ENCODE results near the gene ADCY7. TPM values are rescaled to one million over a fixed set of nuclear protein-coding genes. Genes with fewer than 3 reads are reported as not detected.
A peak's percentile ranks its signal among the peaks of the same experiment; 100 is the strongest.

Gene ADCY7
- total and polyA plus RNA-seq, 9 donors: 10.2 to 78.9 (median 36.4) TPM

DNA sequence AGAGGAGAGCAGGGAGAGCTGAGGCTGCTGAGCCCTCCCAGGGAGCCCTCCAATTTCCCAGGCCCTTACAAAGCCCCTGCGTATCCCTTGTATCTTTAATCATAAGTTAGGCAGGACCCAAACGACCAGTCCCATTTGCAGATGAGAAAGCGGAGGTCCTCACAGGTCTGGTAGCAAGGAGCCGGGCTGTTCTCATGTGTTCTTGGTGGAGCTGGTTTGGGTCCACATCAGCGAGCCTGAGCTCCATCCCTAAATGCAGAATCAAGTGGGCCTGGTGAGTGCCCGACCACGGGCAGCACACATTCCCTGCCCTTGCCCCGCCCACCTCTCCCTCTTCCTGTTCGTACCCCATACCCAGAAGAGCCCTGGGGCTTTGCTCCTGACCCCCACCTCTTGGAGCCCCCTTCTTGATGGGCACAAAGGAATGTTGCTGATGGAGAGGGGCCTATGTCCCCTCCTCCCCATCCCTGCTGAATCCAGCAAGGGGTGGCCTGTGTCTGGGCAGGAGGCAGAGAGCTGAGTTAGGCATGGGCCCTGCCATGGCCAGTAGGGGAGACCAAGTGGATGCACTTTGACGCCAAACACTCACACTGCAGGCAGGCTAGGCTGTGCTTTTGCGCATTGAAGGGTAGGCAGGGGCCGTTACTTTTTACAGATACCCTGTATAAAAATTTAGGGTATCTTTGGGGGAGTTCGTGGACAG lies 18.3 kb upstream of the ADCY7 start:
- TF ChIP-seq EP300 (IDR thresholded peaks at IDR 0.05) (no peak), POLR2A (IDR thresholded peaks at IDR 0.05) (no peak)
- TF ChIP-seq, protein P1, sequence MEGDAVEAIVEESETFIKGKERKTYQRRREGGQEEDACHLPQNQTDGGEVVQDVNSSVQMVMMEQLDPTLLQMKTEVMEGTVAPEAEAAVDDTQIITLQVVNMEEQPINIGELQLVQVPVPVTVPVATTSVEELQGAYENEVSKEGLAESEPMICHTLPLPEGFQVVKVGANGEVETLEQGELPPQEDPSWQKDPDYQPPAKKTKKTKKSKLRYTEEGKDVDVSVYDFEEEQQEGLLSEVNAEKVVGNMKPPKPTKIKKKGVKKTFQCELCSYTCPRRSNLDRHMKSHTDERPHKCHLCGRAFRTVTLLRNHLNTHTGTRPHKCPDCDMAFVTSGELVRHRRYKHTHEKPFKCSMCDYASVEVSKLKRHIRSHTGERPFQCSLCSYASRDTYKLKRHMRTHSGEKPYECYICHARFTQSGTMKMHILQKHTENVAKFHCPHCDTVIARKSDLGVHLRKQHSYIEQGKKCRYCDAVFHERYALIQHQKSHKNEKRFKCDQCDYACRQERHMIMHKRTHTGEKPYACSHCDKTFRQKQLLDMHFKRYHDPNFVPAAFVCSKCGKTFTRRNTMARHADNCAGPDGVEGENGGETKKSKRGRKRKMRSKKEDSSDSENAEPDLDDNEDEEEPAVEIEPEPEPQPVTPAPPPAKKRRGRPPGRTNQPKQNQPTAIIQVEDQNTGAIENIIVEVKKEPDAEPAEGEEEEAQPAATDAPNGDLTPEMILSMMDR (IDR thresholded peaks at IDR 0.05): no peak
- Histone ChIP-seq H3K4me3 (no peak overlapping the region), H3K9me3 (no peaks in the 10 kb centered on the region), H3K27me3 (no peaks in the 10 kb centered on the region), H3K4me1 (ENCODE audit: insufficient read depth) (peaks cover 14% of the 10 kb centered on the region), H3K27ac (no peak overlapping the region), H3K36me3 (no peaks in the 10 kb centered on the region)
- WGBS, 3 donors: 81 to 93% (median 86%) methylated on average over 13 of the region's 13 CpGs
- DNase-seq: no peak
- intact Hi-C loops (cut with DNase I): loop anchor here in 1 of 4 donors (10.0 kb wide), 1 partner anchor 107 kb away; no protein-coding TSS in a partner anchor

DNA sequence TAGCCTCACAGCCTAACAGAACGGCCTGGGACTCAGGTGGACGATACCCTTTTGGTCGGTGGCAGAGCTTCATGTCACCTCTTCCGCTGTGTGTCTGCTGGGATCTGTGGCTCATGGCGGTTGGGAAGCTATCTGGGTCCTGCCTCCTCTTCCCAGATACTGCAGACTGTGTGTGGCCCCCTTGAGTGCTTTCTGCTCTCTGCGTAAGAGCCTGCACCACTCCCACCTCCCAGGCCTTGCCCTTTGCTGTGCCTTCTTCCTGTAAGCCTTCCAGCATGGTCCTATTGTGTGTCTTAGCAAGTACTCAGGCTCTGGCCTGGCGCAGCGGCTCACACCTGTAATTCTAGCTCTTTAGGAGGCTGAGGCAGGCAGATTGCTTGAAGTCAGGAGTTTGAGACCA lies 17.5 kb upstream of the ADCY7 start:
- 92 to 97% (median 97%) methylated on average over 8 of the region's 8 CpGs for WGBS, 3 donors
- Histone ChIP-seq H3K4me3 (no peak overlapping the region), H3K9me3 (no peaks in the 10 kb centered on the region), H3K27me3 (no peaks in the 10 kb centered on the region), H3K4me1 (ENCODE audit: insufficient read depth) (peaks cover 14% of the 10 kb centered on the region), H3K27ac (no peak overlapping the region), H3K36me3 (no peaks in the 10 kb centered on the region)
- intact Hi-C loops (cut with DNase I): loop anchor here in 1 of 4 donors (10.0 kb wide), 1 partner anchor 106 kb away; no protein-coding TSS in a partner anchor
- no peak for DNase-seq
- TF ChIP-seq EP300 (IDR thresholded peaks at IDR 0.05) (no peak), POLR2A (IDR thresholded peaks at IDR 0.05) (no peak)
- TF ChIP-seq, protein P1 (IDR thresholded peaks at IDR 0.05): no peak

DNA sequence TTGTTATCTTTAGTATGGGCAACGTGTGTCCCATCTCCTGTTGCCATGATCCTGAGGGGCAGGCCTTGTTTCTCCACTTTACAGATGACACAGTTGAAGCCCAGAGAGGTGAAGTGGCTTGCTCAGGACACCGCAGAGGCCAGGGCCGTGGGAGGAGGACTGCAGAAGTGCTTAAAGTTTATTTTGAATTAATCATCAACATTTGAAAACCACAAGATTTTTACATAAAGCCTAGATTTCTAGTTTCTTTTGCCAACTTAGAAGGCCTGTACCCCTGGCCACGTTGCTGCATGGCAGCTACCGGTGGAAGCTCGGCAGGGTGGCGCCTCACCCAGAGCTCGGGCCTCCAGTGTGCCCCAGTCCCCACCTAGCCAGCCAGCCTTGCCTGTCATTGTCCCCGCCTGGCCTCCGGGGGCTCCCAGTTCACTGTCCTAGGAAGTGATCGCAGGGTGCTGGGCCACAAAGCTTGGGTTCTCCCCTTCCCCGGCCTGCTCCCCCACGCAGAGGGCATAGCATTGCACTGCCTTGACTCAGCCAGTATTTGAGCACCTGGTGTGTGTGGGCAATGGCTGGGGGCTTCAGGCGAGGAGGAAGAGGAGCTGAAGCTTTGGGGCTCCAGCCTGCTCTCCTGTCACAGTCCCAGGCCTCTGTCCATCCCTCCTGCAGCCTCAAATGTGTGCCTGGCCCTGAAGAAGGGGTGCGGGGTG lies 14.8 kb upstream of the ADCY7 start:
- 53 to 64% (median 59%) methylated on average over 15 of the region's 15 CpGs for WGBS, 3 donors
- DNase-seq: peak in 1 of 5 donors; percentile 38
- no peaks in the 10 kb centered on the region for H3K36me3 ChIP-seq
- no peaks in the 10 kb centered on the region for H3K27me3 ChIP-seq
- intact Hi-C loops (cut with DNase I): no loop called here
- TF ChIP-seq, protein P1 (IDR thresholded peaks at IDR 0.05): no peak
- no peak for TF ChIP-seq EP300 (IDR thresholded peaks at IDR 0.05)
- no peak for TF ChIP-seq POLR2A (IDR thresholded peaks at IDR 0.05)
- H3K9me3 ChIP-seq: no peaks in the 10 kb centered on the region
- H3K4me3 ChIP-seq: no peak overlapping the region
- H3K27ac ChIP-seq: peak overlapping the region; percentile 6 to 46
- peaks cover 4% of the 10 kb centered on the region for H3K4me1 ChIP-seq (ENCODE audit: insufficient read depth)

DNA sequence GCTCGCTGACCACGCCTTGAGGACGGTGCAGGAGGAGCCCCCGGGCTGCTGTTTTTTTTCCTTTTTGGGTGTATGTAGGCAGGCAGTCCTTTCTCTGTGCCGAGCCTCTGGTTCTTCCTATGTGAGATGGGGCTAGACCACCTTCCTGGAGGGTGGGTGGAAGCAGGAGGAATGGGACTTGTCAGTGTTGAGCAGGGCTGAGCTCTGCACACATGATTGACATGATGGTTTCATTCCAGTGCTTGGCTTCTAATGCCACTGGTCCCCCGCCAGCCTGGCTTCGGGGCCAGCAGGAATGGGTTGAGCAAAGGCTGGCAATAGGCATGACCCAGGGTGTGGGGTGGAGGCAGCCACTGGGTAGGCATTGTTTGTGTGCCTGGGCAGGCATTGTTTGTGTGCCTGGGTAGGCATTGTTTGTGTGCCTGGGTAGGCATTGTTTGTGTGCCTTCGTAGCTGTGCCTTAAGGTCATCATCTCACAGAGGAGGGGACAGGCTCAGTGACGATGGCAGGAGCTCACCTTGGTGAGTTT lies 14.2 kb upstream of the ADCY7 start:
- H3K27ac ChIP-seq: peak overlapping the region in 1 of 2 donors; percentile 46
- 86 to 91% (median 88%) methylated on average over 9 of the region's 9 CpGs for WGBS, 3 donors

More for the DNA sequence above, 14.2 kb upstream of the ADCY7 start:
- peak in 1 of 5 donors; percentile 30 for DNase-seq
- intact Hi-C loops (cut with DNase I): no loop called here
- TF ChIP-seq, protein P1 (IDR thresholded peaks at IDR 0.05): no peak
- TF ChIP-seq EP300 (IDR thresholded peaks at IDR 0.05) (no peak), POLR2A (IDR thresholded peaks at IDR 0.05) (no peak)
- no peak overlapping the region for H3K4me3 ChIP-seq
- no peaks in the 10 kb centered on the region for H3K27me3 ChIP-seq
- no peaks in the 10 kb centered on the region for H3K9me3 ChIP-seq
- no peaks in the 10 kb centered on the region for H3K36me3 ChIP-seq
- H3K4me1 ChIP-seq (ENCODE audit: insufficient read depth): peaks cover 4% of the 10 kb centered on the region

Data from ovary (tissue), 9 donors.